GM12872 (cell line): Measurements from ENCODE around the gene GJC3.

Experiments used
- TF ChIP-seq, protein P1 (sequence below): IDR thresholded peaks from 3 replicates; pipeline ENCODE4 v1.5.1; 2011; ENCODE audit warnings: low read depth, mild to moderate bottlenecking, low read length, moderate library complexity; ENCODE audit not compliant: insufficient read depth

The GJC3 gene

GRCh38 chr7:99918959-99919813 lies 10.2 kb downstream of the GJC3 start, which contains the start of gene TRIM4:
TRIM4 (minus strand) TSS chr7:99919530; CDS start chr7:99919401, 129 bp downstream.
- TF ChIP-seq, protein P1, sequence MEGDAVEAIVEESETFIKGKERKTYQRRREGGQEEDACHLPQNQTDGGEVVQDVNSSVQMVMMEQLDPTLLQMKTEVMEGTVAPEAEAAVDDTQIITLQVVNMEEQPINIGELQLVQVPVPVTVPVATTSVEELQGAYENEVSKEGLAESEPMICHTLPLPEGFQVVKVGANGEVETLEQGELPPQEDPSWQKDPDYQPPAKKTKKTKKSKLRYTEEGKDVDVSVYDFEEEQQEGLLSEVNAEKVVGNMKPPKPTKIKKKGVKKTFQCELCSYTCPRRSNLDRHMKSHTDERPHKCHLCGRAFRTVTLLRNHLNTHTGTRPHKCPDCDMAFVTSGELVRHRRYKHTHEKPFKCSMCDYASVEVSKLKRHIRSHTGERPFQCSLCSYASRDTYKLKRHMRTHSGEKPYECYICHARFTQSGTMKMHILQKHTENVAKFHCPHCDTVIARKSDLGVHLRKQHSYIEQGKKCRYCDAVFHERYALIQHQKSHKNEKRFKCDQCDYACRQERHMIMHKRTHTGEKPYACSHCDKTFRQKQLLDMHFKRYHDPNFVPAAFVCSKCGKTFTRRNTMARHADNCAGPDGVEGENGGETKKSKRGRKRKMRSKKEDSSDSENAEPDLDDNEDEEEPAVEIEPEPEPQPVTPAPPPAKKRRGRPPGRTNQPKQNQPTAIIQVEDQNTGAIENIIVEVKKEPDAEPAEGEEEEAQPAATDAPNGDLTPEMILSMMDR, result 0 out of 3 replicates have a peak, but pooled peaks have one; percentile 19

DNA sequence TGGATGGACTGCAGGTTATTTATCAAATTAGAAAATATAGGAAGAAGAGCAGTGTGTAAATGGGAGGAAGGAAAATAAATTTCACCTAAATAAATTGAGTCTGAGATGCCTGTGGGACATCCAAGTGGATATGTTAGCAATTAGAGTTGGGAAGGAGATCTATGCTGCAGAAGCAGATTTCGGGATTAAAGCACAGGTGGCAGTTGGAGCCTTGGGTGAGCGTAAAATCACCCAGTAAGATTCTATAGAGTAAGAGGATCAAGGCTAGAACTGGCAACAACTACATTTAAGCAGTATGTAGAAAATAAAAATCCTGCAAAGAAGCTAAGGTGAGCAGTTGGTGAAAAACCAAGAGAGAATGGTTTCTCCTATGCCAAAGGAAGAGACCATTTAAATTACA lies 18.4 kb downstream of the GJC3 start:
- TF ChIP-seq, protein P1, result no peak

GRCh38 chr7:99901581-99901980 lies 27.8 kb downstream of the GJC3 start:
- TF ChIP-seq, protein P1, result no peak

DNA sequence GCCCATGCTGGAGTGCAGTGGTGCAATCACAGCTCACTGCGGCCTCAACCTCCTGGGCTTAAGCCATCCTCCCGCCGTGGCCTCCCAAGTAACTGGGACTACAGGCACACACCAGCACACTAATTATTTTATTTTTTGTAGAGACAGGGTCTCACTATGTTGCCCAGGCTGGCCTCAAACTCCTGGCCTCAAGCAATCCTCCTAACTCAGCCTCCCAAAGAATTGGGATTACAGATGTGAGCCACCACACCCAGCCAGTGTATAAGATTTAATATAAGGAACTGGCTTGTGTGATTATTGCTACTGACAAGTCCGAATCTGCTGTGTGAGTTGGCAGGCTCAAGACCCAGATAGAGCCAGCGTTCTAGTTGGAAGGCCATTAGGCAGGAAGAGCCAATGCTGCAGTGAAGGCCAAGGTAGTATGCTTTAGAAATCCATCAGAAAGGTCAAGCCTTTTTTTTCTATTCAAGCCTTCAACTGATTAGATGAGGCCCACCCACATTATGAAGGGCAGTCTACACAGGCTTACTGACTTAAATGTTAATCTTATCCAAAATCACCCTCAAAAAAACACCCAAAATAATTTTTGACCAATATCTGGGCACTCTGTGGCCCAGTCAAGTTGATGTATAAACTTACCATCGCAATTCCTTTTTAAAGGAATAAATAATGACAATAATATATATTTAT lies 29.4 kb downstream of the GJC3 start:
- TF ChIP-seq, protein P1, result no peak

DNA sequence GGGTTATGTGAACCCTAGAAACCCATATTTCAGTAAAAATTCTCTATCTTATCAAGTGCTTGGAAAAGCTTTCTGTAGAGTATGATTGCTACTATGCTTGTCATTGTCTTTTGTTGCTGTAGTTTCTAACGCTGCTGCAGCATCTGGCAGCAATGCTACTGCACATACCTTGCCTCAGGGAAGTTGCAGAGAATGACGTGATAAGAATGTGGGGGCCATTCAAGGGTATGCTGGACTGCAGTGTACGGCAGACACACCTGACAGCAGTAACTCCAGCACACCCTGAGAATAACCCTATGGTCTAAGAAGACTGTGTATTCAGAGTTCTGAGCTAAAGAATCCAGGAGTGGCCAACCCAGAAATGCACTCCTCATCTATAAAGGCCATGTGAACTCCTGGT lies 30.6 kb downstream of the GJC3 start:
- TF ChIP-seq, protein P1, result no peak

- TF ChIP-seq, protein P1, result no peak
Observed at GRCh38 chr7:99898023-99898357, 31.4 kb downstream of the GJC3 start.

DNA sequence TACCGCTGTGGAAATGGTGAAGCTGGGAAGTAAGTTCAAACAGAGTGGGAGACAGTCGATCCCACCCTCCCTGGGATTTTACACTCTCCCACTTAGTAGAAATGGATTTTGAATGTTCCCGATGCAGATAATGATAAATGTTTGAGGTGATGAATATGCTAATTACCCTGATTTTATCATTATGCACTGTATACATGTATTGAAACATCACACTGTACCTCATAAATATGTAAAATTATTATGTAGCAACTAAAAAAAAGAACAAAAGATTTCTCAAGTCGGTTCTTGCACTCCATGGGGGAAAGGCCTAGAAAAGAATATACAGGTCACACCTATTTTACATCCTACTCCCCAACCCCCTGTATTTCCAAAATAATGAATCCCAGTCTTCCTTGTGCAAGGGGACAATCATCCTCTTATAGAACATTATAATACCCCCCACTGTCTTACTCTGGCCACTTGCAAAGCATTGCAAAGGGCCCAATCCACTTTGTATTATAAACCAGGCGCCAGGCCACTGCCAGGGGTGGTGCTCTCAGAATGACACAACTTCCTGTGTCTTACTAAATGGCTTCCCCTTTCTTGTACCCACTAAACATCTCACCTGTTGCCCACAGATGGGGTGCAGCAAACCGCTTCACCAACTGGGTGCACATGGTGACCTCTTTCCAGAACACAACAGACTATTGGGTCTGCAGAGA lies 31.9 kb downstream of the GJC3 start:
- TF ChIP-seq, protein P1, result no peak
